HG03045 (cell line): Measurements from ENCODE around the gene SYT17.
"Not testable (repeated sequence)": the region's sequence is repeated elsewhere in the genome, so short reads cannot be mapped to it uniquely, and the experiment has no call there.

Source experiments
- ATAC-seq: cut with Tn5 transposase; IDR thresholded peaks from one replicate; pipeline ENCODE4 v1.9.1; 2021; ENCODE audit warnings: mild to moderate bottlenecking, moderate library complexity; ENCODE audit not compliant: unreplicated experiment

SYT17 gene

DNA sequence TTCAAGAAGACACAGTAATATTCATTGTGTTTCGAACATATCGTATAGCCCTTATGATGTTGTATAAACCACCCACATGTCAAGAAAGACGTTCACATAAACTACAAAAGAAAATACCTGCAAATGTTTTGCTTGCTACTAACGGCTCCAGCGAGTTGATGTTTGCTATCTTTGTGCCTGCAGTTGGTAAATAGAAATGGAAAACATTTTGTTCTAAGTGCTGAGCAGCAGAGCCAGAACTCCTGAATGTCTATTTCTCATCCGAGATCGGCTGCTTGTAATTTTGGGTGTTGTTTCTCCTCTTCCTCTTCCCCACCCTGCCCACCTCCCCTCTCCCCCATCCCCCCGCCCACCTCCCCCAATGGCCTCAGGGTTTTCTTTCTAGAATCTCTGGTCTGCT lies 5.0 kb downstream of the SYT17 start:
- ATAC-seq, result no peak

DNA sequence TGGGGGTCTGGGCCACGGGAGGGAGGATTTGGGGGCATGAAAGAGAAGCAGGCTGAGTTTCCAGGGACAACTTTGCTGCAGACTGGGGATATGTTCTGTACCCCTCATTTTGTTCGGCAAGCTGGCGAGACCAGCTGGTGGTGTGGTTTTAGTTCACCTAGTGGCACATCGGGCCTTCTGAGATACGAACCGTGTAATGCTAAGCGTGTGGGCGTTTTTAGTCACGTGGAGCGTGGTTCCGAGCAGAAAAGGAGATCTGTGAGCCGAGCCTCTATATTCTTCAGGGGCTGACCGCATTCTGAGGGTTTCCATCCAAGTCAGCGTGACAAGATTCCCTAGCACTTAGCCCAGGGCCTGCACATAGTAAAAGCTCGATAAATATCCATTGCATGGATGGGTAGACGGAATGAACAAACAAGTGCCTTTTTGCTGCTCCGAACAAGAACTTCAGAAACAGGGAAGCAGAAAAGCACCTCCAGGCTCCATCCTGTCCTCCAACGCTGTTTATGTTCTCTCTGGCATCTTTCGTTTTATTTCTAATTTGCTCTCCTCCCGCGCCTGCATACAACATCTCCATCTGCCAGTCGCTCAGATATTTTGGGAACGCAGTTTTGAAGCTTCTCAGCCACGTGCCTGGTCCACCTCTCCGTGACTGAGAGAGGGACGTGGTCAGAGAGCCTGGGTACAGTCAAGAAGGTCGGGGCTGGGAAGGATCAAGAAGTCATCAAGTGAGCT lies 5.8 kb downstream of the SYT17 start:
- ATAC-seq, result no peak

DNA sequence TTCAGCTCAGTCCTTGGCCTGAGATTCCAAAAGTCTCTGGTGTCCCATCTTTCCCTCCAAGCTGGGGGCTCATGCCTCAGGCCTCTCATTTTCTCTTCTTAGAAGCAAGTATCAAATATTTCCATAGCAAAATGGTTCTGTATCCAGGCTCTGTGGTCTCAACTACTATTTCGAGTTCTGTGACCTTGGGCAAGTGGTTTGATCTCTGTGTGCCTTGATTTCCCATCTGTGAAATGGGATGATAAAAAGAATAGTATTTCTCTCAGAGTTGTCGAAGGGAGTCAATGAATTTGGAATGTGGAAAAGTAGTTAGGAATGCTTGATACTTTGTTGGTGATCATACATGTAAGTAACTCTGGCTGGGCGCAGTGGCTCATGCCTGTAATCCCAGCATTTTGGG lies 6.4 kb downstream of the SYT17 start:
- ATAC-seq, result no peak

DNA sequence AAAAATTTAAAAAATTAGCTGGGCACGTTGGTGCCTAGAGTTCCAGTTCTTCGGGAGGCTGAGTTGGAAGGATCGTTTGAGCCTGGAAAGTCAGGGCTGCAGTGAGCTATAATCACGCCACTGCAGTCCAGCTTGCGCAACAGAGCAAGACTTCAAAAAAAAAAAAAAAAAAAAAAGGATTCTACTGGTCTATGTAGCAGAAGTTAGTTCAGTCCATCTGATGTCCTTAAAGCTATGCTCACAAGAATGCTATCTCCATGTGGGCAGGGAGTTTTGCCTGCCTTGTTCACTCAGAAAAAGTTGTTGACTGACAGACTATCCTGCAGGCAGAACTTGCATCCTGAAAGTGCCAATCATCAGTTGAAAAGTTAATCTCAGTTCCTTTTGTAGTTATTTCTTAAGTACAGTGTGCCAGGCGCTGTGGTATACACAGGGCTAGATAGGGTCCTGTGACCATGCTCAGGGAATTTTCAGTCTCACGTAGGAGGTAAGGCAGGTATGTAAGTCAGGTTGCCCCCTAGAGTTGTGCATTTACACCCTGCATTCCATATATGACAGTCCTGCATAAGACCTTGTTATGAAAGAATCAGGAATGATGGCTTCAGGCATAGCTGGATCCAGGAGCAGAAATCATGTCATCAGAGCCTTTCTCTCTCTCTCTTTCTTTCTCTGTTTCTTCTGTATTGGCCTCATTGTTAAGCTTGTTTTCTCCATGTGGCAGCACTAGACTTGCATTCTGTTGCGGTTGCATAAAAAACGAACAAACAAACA lies 7.6 kb downstream of the SYT17 start:
- ATAC-seq, result no peak

DNA sequence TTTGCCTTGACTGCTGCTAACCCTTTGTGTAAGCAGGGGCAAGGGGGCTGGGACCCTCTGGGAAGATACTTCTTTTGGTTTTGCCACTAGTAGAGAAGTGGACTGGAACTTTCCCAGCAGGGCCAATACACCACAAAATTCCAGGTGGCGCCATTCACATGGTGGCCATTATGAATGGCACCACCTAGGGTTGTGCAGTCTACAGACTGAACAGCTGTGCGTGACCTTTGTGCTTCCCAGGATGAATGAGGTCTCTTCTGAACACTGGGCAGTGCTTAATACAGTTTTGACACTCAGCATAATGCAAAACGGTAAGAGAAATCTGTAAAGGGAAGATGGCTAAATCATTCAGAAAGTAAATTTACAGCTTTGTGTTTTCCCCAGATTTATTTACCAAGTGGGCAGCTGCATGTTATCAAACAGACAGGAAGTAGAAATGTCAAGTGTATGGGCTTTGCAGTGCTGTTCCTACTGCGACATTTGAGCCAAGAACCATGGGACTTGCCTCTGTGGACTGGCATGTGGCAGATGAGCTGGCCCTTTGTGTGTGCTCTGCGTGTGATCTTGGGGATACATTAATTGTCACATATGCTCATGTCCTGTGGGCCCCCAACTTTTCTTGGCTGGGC lies 9.2 kb downstream of the SYT17 start:
- ATAC-seq, result no peak

DNA sequence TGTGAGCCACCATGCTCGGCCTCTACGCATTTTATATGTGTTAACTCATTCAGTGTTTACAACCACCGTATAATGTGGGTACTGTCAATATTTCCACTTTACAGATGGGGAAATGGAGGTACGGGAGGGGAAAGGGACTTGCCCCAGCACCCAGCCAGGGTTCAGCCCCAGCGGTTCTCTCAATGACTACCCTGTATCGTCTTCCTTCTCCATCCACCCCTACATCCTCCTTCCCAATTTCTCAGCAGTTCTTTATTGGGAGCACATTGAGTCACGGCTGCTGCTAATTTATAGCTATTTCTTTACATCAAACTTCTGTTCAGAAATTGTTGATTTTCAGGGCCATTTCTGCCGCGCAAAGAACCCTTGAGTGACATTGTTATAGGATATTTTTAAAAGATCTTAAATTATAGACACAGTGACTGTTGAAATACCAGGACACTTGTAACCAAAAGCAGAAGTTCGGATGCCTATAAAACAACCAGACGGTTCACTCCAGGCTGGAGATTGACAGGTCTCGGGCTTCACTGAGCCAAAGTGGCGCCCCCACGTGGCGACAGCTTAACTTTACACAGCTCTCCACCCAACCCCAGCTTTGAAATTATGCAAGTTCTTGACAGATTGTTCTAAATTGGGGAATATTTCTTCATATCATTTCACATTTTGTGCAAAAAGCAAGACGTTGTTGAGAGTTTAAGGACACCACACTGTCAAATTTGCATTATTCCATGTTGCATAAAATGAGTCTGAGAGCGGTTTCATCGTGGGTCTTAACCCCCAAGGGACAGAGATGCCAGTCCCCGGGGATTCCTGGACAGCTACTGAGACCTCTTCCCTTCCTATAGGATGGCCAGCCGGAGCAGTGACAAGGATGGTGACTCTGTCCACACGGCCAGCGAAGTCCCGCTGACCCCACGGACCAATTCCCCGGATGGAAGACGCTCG lies 11.8 kb downstream of the SYT17 start:
- ATAC-seq, result no peak

DNA sequence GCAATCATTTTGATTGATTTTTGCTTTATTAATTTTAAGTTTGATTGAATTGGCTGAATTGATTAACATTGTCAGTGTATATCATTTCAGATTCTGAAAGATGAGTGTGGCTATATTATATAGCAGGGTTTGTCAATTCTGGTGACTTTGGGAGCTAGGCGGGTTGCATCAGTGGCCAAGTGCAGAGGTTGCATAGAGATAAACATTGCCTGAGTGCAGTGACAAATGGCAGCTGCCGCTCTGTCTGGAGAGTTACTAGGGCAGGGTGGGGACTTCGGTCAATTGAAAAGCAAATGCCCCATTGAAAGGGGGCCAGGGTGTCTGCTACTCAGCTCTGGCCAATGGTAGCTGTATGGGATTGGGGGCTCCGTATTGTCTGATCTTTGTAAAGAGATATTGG lies 12.7 kb downstream of the SYT17 start:
- no peak for ATAC-seq

DNA sequence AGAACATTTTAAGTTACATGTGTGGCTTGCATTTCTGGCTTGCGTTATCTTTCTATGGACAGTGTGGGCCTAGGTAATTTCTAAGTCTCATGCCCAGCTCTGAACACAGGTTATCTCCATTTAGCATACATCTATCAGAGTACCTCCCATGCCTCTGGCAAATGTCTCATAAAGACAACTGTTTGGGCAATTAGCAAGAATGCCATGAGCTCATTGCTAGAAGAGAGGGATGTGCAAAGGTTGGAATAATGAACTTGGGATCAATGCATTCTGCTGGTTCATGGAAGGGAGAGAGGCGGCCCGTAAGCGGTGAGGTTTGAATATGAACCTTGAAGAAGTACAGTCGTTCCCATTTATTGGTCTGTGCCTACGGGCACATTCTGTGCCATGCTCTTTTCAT lies 14.4 kb downstream of the SYT17 start:
- ATAC-seq, result no peak

DNA sequence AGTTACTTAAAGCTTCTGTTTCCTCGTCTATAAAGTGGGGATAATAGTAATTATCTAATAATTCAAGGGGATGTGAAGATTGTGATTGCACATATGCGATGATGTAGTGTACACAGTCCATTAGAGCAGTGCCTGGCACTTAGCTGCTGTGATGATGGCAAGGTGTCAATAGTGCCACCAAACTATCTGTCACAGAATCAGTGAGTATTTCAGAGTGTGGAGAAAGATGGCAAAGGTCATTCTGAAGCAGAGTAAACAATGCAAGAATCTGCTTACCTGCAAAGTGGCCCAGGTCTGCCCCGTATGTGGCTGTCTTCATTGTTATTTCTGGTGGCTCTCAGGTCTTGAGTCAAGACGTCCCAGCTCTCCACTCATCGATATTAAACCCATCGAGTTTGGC lies 15.1 kb downstream of the SYT17 start:
- no peak for ATAC-seq

DNA sequence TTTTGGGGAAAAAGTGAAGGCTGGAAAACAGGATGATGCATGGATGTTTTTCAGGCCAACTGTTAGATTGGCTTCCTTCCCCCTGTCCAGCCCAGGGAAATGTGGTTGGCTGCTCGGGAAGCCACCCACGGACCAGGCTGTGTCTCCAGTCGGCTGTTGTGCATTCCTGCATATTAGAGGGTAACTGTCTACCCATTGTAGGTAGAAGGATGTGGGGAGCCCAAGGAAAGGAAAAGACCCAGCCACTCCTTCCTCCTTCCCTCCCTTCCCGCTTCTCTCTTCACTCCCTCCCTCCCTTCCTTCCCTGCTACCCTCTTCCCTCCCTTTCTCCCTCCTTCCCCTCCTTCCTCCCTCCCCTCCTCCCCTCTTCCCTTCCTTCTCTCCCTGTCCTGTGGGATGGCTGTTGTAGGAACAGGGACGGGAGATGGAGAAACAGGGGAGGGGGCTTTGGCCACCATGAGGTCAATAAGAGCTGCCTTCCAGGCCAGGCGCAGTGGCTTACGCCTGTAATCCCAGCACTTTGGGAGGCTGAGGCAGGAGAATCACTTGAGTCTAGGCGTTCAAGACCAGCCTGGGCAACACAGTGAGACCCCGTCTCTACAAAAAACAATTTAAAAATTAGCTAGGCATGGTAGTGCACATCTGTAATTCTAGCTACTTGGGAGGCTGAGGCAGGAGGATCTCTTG lies 16.9 kb downstream of the SYT17 start:
- no peak for ATAC-seq

DNA sequence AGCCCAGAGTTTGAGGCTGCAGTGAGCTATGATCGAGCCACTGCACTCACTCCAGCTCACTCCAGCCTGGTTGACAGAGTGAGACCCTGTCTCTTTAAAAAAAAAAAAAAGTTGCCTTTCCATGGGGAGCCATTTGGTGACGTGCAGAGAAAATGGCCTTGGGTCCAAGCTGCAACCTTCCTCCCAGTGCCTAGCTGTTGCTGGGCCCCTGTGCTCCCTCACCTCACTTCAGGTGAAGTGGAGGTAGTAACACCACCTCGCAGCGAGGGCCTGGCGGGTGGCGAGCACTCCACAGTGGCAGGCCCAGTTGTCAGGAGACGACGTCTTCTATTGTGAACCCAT lies 17.4 kb downstream of the SYT17 start:
- ATAC-seq, result no peak

DNA sequence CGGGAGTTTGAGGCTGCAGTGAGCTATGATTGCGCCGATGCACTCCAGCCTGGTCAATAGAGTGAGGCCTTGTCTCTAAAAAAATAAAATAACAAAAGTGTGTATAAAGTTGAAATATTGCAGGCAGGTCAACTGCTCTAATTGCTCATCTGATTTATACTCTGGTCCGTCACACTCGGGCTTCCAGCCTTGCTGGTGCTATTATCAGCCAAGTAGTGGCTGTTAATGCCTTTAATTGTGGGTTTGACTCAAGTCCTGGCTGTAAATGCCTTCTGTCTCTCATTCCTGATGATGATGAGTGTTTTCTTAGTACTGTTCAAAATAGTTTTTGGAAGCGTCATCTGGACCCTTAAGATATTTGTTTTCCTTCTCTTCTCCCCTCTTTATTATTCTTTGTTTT lies 18.4 kb downstream of the SYT17 start:
- no peak for ATAC-seq

DNA sequence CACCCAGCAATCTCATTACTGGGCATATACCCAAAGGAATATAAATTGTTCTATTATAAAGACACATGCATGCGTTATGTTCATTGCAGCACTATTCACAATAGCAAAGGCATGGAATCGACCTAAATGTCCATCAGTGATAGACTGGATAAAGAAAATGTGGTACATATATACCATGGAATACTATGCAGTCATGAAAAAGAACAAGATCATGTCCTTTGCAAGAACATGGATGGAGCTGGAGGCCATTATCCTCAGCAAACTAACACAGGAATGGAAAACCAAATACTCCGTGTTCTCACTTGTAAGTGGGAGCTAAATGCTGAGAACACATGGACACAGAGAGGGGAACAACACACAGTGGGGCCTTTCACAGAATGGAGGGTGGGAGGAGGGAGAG lies 19.9 kb downstream of the SYT17 start:
- ATAC-seq, result not testable (repeated sequence)

DNA sequence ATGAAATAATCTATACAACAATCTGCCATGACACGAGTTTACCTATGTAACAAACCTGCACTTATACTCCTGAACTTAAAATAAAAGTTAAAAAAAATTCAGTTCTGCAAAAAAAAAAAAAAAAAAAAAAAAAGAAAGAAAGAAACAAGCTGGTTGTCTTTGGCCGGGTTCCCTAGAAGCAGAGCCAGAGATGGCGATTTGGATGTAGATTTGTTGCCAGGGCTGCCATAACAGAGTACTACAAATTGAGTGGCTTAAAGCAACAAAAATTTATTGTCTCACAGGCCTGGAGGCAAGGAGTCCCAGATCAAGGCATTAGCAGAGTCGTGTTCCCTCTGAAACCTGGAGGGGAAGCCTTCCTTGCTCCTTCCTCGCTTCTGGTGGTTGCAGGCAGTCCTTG lies 20.4 kb downstream of the SYT17 start:
- no peak for ATAC-seq

DNA sequence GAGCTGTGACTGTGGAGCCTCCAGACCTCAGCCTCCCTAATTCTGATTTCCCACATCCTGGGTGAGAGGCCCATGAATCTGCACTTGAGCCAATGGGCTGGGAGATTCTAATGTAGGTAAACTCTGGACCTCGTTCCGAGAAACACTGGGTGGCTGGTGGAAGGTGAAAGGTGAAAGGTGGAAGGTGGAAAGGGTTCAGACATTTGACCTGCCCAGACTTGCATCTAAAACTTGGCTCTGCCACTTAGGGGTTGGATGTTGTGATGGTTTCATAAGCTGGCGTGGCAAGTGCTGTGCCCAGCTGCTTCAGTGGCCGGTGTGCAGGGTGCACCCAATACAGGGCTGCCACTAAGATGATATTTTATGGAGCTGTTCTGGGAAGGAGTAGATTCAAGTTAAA lies 24.8 kb downstream of the SYT17 start:
- ATAC-seq, result no peak

DNA sequence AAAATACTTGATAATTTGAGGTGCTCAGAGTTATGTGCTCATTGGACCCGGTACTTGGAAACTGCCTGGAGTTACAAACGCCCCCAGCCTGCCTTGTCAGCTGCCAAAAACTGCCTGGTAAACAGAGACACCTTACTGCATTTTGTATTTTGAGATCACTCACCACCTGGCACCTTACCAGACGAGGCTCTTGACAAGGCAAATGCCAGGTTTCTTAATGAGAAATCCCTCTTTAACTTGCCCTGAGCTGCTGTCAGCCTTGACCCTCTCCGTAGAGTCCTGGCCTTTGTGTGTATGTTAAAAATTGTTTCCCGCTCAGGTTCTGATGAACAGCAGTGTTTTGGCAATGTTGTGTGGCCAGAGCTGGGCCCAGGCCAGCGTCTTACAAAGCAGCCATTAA lies 28.8 kb downstream of the SYT17 start:
- no peak for ATAC-seq

DNA sequence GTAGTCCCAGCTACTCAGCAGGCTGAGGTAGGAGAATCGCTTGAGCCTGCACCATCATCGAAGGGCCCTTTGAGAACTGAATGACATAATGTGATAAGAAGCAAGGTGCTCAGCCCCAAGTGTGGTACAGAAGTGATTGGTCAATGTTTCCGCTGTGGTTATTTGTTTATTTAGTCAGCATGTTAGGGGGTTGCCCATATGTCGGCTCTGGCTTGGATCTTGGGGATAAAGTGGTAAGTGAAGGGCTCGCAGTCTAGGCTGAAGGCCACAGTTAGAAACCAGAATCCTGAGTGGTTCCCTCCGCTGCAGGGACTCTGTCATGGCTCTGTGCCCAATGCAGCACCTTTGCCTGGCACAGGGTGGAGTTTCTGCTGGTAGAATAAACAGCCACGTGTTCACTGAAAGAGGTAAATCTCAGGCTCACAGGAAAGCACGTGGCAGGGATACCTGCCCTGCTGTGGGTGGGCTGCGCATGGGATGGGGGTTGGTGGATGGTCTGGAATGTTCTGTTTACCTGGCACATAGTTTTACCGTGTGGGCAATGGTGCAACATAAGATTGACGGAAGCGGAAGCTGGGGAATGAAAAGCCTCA lies 35.4 kb downstream of the SYT17 start:
- no peak for ATAC-seq

DNA sequence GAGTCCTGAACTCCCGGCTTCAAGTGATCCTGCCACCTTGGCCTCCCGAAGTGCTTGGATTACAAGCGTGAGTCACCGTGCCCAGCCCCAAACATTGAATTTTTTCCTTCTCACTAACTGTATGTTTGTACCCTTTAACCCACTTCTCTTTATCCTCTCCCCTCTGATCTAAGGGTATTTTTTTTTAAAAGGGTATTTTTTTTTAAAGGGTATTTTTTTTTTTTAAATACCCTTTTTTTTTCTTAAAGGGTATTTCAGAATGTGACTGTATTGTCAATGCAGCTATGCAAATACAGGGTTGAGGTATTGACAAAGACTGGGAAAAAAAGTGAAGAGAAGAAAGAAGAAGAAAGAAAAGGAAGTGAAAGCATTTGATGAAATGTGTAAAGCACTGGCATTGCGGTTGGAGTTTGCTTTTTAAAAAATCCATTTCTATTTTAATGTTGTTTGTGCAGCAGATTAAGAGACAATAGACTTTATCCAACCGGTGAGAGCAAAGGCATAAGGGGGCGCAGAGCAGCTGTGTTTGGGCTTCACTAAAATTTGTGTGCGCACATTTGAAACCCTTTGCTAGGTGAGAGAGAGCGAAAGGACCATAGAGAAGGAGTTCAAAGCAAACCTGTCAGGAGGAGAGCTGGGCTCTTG lies 42.4 kb downstream of the SYT17 start:
- ATAC-seq, result peak; percentile 68

DNA sequence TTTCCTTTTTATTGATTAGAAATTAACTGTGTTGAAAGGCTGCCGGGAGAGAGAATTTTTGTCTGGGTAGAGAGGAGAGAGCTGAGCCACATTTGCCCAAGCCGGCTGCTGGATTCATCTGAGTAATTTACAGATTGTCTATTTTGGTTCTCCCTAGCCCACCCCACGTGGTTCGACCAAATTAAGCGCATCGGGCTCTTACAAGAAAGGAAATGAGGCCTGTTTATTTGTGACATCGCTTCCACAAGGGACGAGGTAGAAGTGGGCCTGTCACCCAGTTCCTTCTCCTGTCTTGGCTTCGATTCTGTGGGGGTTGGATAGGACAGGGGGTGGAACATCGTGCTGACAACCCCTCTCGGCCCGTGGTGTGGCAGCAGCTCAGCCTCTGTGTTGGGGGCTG lies 42.9 kb downstream of the SYT17 start:
- ATAC-seq, result peak; percentile 22

DNA sequence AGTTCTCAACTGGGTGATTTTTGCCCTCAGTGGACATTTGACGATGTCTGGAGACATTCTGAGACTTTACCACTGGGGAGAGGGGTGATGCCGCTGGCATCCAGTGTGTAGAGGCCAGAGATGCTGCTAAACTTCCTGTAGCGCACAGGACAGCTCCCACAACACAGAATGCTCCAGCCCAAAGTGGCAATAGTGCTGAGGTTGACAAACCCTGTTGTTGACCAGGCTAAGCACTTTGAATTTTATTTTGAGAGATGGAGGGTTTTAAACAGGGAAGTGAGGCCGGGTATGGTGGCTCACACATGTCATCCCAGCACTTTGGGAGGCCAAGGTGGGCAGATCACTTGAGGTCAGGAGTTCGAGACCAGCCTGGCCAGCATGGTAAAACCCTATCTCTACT lies 44.0 kb downstream of the SYT17 start:
- ATAC-seq, result no peak
